NB4 (cell line): ENCODE results near the gene EXTL1.

Experiments
- DNase-seq: peaks from one replicate; pipeline ENCODE4 v3.0.0; 2010; ENCODE audit warnings: low read depth
- H3K4me3 ChIP-seq: one replicate; pipeline ENCODE4 v1.5.1; 2011; ENCODE audit warnings: mild to moderate bottlenecking, low read depth, low read length, moderate library complexity
- CTCF ChIP-seq: IDR thresholded peaks from one replicate; pipeline ENCODE4 v1.5.1; 2012; ENCODE audit warnings: low read depth, low read length
- MAX ChIP-seq: IDR thresholded peaks from 2 replicates; pipeline ENCODE4 v1.6.1; 2011; ENCODE audit warnings: low read depth, low read length
- MYC ChIP-seq: IDR thresholded peaks from 2 replicates; pipeline ENCODE4 v1.6.1; 2011; ENCODE audit warnings: low read depth, low read length
- POLR2A ChIP-seq: IDR thresholded peaks from 2 replicates; pipeline ENCODE4 v1.6.1; 2011; ENCODE audit warnings: mild to moderate bottlenecking; ENCODE audit not compliant: insufficient read length; ENCODE audit errors: extremely low read depth

The EXTL1 gene

GRCh38 chr1:26035203-26035958, 13.8 kb downstream of the EXTL1 start:
- peak; percentile 94 for DNase-seq
- TF ChIP-seq MAX (no peak), POLR2A (peak; percentile 61)
- peak overlapping the region; percentile 60 for H3K4me3 ChIP-seq

- H3K4me3 ChIP-seq, result peak overlapping the region; percentile 60
- peak; percentile 81 for TF ChIP-seq CTCF
- no peak for TF ChIP-seq POLR2A
- TF ChIP-seq MAX, result peak; percentile 6; the same call in 1 of the 2 replicates
- TF ChIP-seq MYC, result no peak
- peak; percentile 78 for DNase-seq
Measured at GRCh38 chr1:26035959-26036755, 14.6 kb downstream of the EXTL1 start.

GRCh38 chr1:26036756-26037281, 15.2 kb downstream of the EXTL1 start:
- no peak for DNase-seq
- no peak for TF ChIP-seq MYC
- TF ChIP-seq CTCF, result no peak
- no peak for TF ChIP-seq MAX
- TF ChIP-seq POLR2A, result no peak
- no peak overlapping the region for H3K4me3 ChIP-seq

GRCh38 chr1:26037904-26038303, 16.3 kb downstream of the EXTL1 start:
- TF ChIP-seq MAX (no peak), MYC (no peak), POLR2A (no peak), CTCF (no peak)
- DNase-seq, result no peak
- H3K4me3 ChIP-seq, result no peak overlapping the region

GRCh38 chr1:26038477-26038876, 16.9 kb downstream of the EXTL1 start:
- TF ChIP-seq CTCF (no peak), MAX (no peak), POLR2A (no peak), MYC (no peak)
- DNase-seq, result no peak
- H3K4me3 ChIP-seq, result no peak overlapping the region

- no peak for DNase-seq
- TF ChIP-seq CTCF, result no peak
- no peak overlapping the region for H3K4me3 ChIP-seq
Measured at GRCh38 chr1:26038904-26039303, 17.3 kb downstream of the EXTL1 start.
